MCF 10A (cell line): Measurements from ENCODE around the gene NPR2. TPM values are rescaled to one million over a fixed set of nuclear protein-coding genes. Genes with fewer than 3 reads are reported as not detected.

Source experiments
- BruUV-seq: library from RNA; stranded (reverse); fragments of 400-500 nt; replicated peaks from 2 replicates; lab custom pipeline; 2021; lab: Mats Ljungman, UMichigan
- CTCF ChIA-PET: fragments of 300-600 bp; sonication (Branson Sonifier 250); formaldehyde crosslinking; extraction: SDS; loops from one replicate; lab custom pipeline; 2021; ENCODE audit warnings: antibody characterized with exemption, inconsistent platforms; lab: Yijun Ruan, JAX
- POLR2A ChIA-PET: fragments of 300-600, 350-650 bp; sonication (Branson Sonifier 250); formaldehyde crosslinking; extraction: SDS; loops from one replicate; lab custom pipeline; 2020; ENCODE audit warnings: antibody characterized with exemption, inconsistent platforms; lab: Yijun Ruan, JAX
- DNase-seq: peaks from one replicate; pipeline ENCODE4 v3.0.0-alpha.2; 2018; ENCODE audit not compliant: unreplicated experiment
- H3K27ac Mint-ChIP-seq: one replicate; pipeline ENCODE4 v1.8.0; 2022; ENCODE audit warnings: mild to moderate bottlenecking, low read depth, mixed read lengths; ENCODE audit not compliant: unreplicated experiment
- H3K27me3 Mint-ChIP-seq: one replicate; pipeline ENCODE4 v1.8.0; 2022; ENCODE audit warnings: mixed read lengths; ENCODE audit not compliant: insufficient read depth, unreplicated experiment
- H3K36me3 Mint-ChIP-seq: one replicate; pipeline ENCODE4 v1.8.0; 2022; ENCODE audit warnings: mild to moderate bottlenecking, moderate library complexity, mixed read lengths; ENCODE audit not compliant: insufficient read depth, unreplicated experiment
- H3K4me1 Mint-ChIP-seq: one replicate; pipeline ENCODE4 v1.8.0; 2022; ENCODE audit warnings: mixed read lengths; ENCODE audit not compliant: insufficient read depth, unreplicated experiment
- H3K4me3 Mint-ChIP-seq: one replicate; pipeline ENCODE4 v1.8.0; 2022; ENCODE audit warnings: mild to moderate bottlenecking, moderate library complexity, mixed read lengths; ENCODE audit not compliant: unreplicated experiment
- H3K9me3 Mint-ChIP-seq: one replicate; pipeline ENCODE4 v1.8.0; 2022; ENCODE audit warnings: mixed read lengths; ENCODE audit not compliant: unreplicated experiment
- CTCF ChIP-seq: fragments of 200-600 bp; IDR thresholded peaks from one replicate; pipeline ENCODE4 v1.8.0; 2022; ENCODE audit warnings: antibody characterized with exemption, mild to moderate bottlenecking; ENCODE audit not compliant: unreplicated experiment
- intact Hi-C: fragments of 100-400 bp; cut with micrococcal nuclease; formaldehyde crosslinking; loops from 2 replicates; pipeline ENCODE4 v1.14.1; 2022
- total RNA-seq: library from RNA; stranded (reverse); gene quantifications from 2 replicates; pipeline ENCODE4 v1.2.3, GENCODE V29; 2022

The NPR2 gene
- total RNA-seq, 1 experiment from 2014 or later: 5.7 TPM

GRCh38 chr9:35842020-35842745, 50.8 kb downstream of the NPR2 start:
- no TSS peak for BruUV-seq
- peaks cover 11% of the 10 kb centered on the region for H3K4me1 Mint-ChIP-seq
- intact Hi-C loops: no loop called here
- peak; percentile 41 for DNase-seq
- H3K27me3 Mint-ChIP-seq: peaks cover 10% of the 10 kb centered on the region
- no peak overlapping the region for H3K27ac Mint-ChIP-seq
- no peak overlapping the region for H3K4me3 Mint-ChIP-seq
- ChIA-PET CTCF (interaction anchor here (0.7 to 1.4 kb wide), 5 partner anchors 10 to 60 kb away, joined by 3 to 6 read pairs (median 4); no protein-coding TSS in a partner anchor), POLR2A (interaction anchor here (1.2 kb wide), 1 partner anchor 9 kb away, joined by 3 read pairs; no protein-coding TSS in a partner anchor)
- no peaks in the 10 kb centered on the region for H3K9me3 Mint-ChIP-seq
- no peak for TF ChIP-seq CTCF
- H3K36me3 Mint-ChIP-seq: no peaks in the 10 kb centered on the region

DNA sequence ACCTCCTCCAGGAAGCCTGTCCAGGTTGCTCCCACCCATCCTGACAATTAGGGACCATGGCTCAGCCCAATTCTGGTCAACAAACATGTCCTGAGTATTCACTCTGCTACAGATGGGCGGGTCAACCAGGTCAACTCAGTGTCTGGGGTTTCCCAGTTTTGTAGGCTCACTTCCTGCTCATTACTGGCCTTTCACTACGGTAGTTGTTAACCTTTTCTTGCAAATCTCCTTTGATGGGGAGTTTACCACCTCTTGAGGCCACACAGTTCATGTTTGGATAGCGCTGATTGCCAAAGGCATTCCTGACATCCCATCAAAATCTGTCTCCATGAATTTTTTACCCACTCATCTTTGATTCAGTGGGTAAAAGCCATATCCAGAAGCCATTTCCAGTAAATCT, 51.4 kb downstream of the NPR2 start:
- TF ChIP-seq CTCF: no peak
- intact Hi-C loops: no loop called here
- ChIA-PET POLR2A (no interaction called here), CTCF (interaction anchor here (0.8 to 1.5 kb wide), 4 partner anchors 9 to 53 kb away, joined by 3 to 6 read pairs (median 4); no protein-coding TSS in a partner anchor)
- no TSS peak for BruUV-seq
- H3K9me3 Mint-ChIP-seq: no peaks in the 10 kb centered on the region
- no peak overlapping the region for H3K27ac Mint-ChIP-seq
- no peaks in the 10 kb centered on the region for H3K36me3 Mint-ChIP-seq
- peaks cover 17% of the 10 kb centered on the region for H3K4me1 Mint-ChIP-seq
- DNase-seq: no peak
- H3K27me3 Mint-ChIP-seq: peaks cover 10% of the 10 kb centered on the region
- no peak overlapping the region for H3K4me3 Mint-ChIP-seq

DNA sequence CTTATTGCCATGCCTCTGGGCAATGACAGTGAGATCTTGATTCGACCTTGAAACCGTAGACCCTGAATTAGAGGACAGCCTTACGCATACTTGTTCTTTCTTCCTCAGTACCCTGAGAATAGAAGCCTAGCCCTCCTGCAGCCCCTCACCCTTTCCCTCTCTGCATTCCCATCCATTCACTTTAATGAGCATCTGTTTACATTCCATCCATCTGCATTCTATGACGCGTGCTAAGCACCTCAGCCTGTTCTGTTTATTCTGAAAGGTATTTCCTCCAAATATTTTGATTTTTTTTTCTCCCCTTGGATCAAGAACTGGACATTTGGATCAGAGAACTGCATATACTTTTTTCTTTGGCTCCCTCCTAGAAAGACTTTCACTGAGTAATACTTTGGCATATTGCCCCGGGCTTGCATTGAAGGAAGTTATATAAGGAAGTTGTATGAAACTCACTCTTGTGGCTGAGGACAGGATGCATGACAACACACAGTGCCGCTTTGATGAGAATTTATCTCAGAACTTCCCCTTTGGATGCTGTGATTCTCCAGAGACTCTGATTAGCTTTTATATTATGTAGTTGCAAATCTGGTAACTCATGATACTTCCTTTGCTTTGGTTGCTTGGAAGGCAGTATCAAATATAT, 53.4 kb downstream of the NPR2 start:
- ChIA-PET CTCF (interaction anchor here (0.6 to 1.4 kb wide), 7 partner anchors 9 to 371 kb away, joined by 3 to 5 read pairs (median 4); no protein-coding TSS in a partner anchor), POLR2A (interaction anchor here (1.1 to 1.8 kb wide), 4 partner anchors 16 to 55 kb away, joined by 3 to 5 read pairs (median 4); partner anchors contain the start of genes FAM221B, HINT2 and TMEM8B)
- DNase-seq: peak; percentile 87
- Mint-ChIP-seq H3K36me3 (no peaks in the 10 kb centered on the region), H3K4me1 (peaks cover 28% of the 10 kb centered on the region), H3K9me3 (no peaks in the 10 kb centered on the region), H3K27ac (peak overlapping the region; percentile 14), H3K27me3 (peaks cover under 1% of the 10 kb centered on the region), H3K4me3 (no peak overlapping the region)
- no peak for TF ChIP-seq CTCF
- BruUV-seq: no TSS peak
- intact Hi-C loops: no loop called here
